Activated T-helper 9 cell treated with anti-CD3 and anti-CD28 coated beads, Interleukin-2, amount 50 U/mL, for 16 hours (primary cell): ENCODE measurements around the gene LRP1B.

Experiments
- DNase-seq: peaks from one replicate; pipeline ENCODE4 v3.0.0-alpha.2; 2020; ENCODE audit warnings: low read depth

The LRP1B gene

DNA sequence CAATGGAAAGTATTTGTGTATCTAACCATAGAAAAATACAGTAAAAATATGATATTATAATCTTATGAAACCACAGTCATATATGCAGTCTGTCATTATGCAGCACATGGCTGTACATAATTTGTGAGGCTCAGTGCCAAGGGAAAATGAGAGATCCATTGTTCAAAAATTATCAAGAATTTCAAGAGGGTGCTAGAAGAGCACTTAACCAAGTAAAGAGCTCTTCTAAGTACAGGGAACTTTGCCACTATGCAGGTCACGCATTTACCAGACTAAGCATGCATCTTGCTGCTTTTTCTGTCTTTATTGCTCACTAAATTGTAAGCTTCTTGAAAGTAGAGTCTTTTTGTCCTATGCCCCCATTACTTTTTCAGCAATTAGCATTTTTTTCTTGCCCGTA lies 438.0 kb downstream of the LRP1B start:
- DNase-seq = no peak

DNA sequence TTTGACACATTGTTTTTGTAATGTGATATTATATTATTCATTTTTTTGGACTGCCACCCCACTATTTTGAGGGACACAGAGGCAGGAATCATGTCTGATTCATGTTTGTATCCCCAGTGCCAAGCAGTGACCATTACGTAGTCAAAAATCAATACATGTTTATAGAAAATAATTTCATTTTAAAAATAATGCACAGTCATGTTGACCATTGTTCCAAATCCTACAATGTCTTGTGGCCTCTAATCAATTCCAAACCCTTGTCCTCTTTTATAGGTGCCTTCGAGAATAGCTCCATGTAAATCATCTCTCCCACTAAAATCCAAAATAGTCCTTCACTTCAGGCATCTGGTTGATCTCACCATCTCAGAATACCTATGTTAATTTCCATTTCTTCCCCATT lies 454.7 kb downstream of the LRP1B start:
- no peak for DNase-seq

- no peak for DNase-seq
Measured at GRCh38 chr2:141666191-141666590, 464.6 kb downstream of the LRP1B start.

DNA sequence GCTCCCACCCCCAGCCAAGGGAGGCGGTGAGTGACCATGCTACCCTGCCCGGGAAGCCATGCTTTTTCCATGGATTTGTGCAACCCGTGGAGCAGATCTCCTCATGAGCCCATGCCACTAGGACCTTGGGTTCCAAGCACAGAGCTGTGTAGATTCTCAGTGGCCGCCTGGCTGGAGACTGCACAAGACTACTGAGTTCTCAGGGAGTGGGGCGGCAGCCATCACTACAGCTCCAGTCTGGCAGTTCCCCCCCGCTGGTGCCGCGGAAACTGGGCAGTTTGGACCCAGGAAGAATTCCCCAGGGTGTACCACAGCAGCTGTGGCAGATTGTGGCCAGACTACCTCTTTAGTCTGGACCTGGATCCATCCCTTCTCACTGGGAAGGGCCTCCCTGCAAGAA lies 470.6 kb downstream of the LRP1B start:
- no peak for DNase-seq

DNA sequence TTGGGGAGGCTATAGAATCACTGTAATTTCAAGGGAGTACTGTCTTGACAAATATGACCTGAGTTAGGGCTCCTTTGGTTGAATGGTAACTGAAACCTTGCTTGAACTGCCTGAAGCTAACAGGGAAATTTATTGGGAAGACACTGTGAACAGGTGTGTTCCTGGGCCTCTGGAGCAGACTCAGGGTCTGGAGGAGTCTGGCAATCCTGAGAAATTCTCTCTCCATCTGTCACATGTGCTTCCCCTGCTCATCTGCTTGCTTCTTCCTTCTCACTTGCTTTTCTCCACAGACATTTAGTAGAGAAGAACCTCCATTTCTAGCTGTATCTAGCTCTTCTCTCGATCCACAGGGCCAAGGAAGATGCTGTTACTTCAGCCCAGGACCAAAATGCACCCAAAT lies 476.5 kb downstream of the LRP1B start:
- DNase-seq = no peak

- DNase-seq = no peak
Measured at GRCh38 chr2:141653184-141653583, 477.6 kb downstream of the LRP1B start.

DNA sequence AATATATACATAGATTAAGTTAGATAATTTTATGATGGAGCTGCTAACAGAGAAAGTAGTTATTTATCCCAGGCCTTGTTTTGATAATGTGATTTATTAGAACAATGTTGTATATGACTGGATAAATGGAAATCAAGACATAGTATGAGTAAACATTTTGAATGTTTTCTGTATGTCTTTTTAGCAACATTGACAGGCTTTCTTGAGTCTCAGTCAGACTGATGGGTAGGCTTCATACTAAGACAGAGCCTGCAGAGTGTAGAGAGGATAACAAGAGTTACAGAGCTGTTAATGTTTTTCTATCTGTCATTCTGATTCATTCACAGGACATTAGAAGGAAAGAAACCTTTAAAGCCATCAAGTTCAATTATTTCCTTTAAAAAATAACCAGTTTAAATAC lies 478.5 kb downstream of the LRP1B start:
- DNase-seq = no peak

GRCh38 chr2:141647353-141647752 lies 483.5 kb downstream of the LRP1B start:
- DNase-seq = no peak

DNA sequence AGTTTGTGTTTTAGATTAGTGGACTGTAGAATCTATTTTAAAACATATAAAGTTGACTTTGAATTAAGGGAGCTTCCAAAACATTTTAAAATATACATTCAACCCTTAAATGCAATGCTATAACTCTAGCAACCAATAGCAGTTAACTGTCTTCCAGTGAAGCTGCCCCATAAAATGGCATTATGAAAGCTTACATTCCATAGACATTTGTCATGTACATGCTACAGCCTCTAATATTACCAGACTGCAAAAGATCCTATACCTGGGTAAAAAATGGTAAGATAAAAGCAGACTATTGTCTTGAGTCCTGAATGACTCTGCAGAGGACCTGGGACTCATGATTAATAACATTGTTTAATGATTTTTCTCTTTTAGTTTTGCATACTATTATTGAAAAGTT lies 489.4 kb downstream of the LRP1B start:
- DNase-seq = no peak

- DNase-seq = no peak
Measured at GRCh38 chr2:141639809-141640208, 491.0 kb downstream of the LRP1B start.

GRCh38 chr2:141633132-141633531 lies 497.7 kb downstream of the LRP1B start:
- no peak for DNase-seq

GRCh38 chr2:141630407-141630930 lies 500.3 kb downstream of the LRP1B start:
- no peak for DNase-seq

DNA sequence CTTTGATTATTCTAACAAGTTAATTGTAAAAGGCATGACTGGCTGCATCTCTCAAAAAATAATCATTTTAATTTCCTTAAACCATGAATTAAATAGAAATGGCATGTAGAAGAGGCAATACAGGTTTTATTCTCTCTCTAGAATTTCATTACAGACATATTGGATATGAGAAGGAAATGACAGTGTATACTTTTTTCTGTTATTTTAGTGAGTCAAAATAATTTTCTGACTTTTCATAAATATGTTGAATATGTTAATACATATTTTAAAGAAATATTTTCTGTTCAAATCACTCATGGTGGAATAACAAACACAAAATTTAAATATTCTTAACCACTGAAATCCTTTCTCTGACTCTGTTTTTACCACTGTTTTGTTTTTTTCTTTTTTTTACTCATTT lies 510.4 kb downstream of the LRP1B start:
- no peak for DNase-seq

DNA sequence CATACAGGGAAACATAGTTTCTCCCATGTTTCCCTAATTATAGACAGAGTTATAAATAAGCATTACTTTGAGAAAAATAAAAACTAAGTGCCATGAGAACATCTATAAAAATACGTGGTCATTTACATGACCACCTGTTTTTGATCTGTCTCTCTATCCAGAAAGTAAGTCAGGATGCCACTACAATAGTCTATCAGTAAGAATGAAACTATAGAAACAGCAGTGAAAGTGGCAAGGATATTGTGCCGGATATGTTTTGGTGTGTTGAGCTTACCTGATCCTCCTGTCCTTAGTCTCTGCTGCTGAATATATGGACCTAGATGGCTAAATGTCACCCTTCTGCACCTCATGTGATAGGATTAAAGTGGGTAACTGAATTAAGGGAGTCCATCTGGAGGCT lies 512.4 kb downstream of the LRP1B start:
- no peak for DNase-seq

GRCh38 chr2:141611981-141612380 lies 518.8 kb downstream of the LRP1B start:
- no peak for DNase-seq

DNA sequence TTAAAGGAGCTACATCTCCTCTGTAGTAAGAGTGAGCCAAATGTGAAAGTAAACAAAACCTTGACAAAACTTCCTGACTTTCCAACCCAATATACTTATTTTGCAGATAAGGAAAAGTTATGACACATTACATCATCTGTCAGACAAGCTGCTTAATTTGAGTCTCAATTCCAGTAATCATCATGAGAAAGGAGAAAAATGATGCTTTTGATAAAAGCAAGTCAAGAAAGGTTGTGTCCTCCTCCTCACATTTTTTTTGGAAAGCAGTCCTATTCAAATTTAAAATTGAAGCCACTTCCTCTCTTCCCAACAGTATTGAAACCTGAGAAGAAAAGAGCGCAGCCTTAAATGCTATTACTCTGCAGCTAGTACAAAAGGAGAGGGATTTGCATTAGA lies 519.6 kb downstream of the LRP1B start:
- DNase-seq = no peak

DNA sequence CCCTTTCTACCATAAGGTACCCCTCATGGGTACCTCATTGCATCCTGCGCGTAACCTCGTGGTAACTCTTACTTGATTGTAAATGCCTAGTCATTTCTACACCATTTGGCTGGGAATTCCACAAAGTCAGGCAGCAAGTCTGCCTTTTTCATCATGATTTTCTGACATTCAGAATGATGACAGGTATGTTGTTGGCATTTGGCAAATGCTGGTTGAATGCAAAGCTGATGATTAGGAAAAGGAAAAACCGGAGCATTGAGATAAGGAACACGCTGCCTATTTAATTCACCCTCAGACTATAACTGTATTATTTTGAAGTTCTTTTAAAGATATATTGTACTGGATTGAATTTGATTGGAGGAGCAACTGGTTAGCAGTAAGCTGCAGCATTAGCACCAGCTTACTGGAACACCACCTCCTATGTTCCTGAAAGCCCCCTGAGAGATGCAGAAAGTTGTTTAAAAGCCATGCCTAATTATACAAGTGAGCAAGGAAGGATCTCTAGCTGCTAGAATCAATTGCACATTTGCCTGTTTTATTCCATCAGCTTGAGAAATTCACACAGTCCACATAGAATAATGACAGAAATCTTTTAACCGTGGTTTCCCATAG lies 520.1 kb downstream of the LRP1B start:
- DNase-seq = no peak

GRCh38 chr2:141605163-141605562 lies 525.7 kb downstream of the LRP1B start:
- no peak for DNase-seq

DNA sequence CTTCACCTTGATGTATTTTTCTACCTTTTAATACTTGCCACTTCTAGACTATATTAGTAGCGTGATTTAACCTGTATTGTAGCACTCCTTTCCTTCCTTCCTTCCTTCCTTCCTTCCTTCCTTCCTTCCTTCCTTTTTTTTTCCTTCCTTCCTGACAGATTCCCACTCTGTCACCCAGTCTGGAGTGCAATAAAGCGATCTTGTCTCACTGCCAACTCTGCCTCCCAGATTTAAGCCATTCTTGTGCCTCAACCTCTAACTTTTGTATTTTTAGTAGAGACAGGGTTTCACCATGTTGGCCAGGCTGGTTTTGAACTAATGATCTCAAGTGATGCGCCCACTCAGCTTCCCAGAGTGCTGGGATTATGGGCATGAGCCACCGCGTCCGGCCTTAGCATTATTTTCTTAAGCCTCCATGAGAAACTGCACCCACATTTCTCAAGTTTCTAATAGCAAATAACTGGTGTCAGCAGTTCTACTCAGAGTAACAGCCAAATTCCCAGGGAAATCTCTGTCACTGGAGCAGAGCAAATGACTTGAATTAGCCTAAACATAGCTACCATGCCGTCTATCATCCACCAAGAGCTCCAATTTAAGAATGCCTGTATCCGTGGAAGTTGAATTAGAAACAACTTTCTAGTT lies 529.2 kb downstream of the LRP1B start:
- DNase-seq = no peak

DNA sequence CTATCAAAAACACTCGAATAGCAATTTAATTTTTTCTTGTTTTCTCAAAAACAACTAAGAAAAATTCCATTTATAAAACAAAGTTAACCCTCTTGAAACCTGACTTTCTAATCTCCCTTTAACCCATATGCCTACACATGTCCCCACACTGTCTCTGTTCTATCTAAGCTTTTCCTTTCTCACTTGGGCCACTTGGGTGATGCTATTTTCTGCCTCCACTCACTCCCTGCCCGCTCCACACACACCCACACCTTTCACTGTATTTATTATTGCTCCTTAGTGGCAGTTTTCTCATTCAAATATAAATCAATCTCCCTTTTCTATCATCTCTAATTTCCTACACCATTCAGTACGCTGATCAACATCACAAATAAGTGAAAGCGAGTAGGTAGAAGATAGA lies 531.1 kb downstream of the LRP1B start:
- DNase-seq = no peak

GRCh38 chr2:141598982-141599381 lies 531.8 kb downstream of the LRP1B start:
- DNase-seq = no peak

- no peak for DNase-seq
Measured at GRCh38 chr2:141595316-141595920, 535.4 kb downstream of the LRP1B start.

DNA sequence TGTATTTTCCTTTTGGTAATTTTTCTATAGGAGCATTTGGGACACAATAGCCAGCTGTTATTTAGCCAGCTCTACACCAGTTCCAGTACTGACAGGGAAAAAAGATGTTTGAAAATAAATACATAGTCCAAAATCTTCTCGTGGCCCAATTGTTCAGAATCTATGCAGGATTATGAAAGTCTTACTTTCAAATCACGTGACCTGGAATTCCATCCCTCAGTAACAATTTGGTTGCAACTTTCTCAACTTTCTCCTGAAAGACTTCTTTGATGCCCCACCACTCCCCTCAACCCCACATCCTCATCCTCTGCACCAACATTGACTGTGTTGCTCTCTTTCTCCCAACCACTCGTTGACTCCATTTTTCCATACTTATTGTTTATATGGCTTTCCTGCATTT lies 539.0 kb downstream of the LRP1B start:
- DNase-seq = no peak

GRCh38 chr2:141590620-141591019 lies 540.2 kb downstream of the LRP1B start:
- no peak for DNase-seq
